ENCODE data around the gene BRAF. TPM values are rescaled to one million over a fixed set of nuclear protein-coding genes. Genes with fewer than 3 reads are reported as not detected.
"Not testable (repeated sequence)": the region's sequence is repeated elsewhere in the genome, so short reads cannot be mapped to it uniquely, and the experiment has no call there.

Gene BRAF
- total RNA-seq, 4 donors from 2014 or later = 35.7 to 60.0 (median 40.7) TPM

DNA sequence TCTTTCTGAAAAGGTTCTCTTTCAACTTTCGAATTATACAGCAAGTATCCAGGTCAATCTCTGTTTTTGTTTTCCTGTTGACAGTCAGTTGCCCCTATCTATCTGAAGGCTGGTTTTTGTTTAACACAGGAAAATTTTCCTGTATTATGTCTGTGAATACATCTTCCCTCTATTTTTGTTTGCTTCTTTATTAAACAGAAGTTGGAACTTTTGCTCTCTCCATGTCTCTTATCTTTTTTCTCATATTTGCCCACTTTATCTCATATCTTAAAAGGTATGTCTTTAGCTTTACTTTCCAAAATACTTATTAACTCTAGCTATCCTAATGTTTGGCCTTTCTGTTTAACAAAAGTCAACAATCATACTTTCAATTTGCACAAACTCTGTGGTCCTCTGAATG, 95.0 kb downstream of the BRAF start:
- ATAC-seq (ENCODE audit: low FRiP score) (no peak), DNase-seq (ENCODE audit: low spot score) (no peak)
- TF ChIP-seq, protein P1, sequence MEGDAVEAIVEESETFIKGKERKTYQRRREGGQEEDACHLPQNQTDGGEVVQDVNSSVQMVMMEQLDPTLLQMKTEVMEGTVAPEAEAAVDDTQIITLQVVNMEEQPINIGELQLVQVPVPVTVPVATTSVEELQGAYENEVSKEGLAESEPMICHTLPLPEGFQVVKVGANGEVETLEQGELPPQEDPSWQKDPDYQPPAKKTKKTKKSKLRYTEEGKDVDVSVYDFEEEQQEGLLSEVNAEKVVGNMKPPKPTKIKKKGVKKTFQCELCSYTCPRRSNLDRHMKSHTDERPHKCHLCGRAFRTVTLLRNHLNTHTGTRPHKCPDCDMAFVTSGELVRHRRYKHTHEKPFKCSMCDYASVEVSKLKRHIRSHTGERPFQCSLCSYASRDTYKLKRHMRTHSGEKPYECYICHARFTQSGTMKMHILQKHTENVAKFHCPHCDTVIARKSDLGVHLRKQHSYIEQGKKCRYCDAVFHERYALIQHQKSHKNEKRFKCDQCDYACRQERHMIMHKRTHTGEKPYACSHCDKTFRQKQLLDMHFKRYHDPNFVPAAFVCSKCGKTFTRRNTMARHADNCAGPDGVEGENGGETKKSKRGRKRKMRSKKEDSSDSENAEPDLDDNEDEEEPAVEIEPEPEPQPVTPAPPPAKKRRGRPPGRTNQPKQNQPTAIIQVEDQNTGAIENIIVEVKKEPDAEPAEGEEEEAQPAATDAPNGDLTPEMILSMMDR (IDR thresholded peaks at IDR 0.05) = no peak

DNA sequence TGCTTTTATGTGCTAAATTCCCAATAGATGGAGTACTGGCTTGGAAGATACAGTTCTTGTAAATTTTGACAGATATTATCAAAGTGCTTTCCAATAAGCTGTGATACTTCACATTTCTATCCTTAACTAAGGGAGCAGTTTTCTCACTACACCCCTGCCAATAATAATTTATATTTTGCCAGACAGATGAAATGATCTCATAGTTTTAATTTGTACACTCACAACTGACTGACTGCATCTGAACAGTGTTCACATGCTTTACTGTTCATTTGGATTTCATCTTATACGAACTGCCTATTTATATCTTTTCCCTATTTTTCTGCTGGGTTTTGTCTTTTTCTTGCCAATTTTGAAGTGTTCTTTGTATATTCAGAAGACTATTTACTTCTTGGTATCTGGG, 96.0 kb downstream of the BRAF start:
- no peak for ATAC-seq (ENCODE audit: low FRiP score)
- TF ChIP-seq, protein P1 (IDR thresholded peaks at IDR 0.05) = no peak
- no peak for DNase-seq (ENCODE audit: low spot score)

DNA sequence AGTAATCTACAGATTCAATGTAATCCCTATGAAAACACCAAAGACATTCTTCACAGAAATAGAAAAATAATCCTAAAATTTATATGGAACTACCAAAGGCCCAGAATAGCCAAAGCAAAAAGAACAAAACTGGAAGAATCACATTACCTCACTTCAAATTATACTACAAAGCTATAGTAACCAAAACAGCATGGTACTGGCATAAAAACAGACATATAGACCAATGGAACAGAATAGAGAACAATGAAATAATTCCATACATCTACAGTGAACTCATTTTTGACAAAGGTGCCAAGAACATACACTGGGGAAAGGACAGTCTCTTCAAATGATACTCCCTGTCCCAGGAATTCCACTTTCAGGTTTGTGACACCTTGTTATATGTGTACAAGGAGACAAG, 107.3 kb downstream of the BRAF start:
- ATAC-seq (ENCODE audit: low FRiP score); DNase-seq (ENCODE audit: low spot score): not testable (repeated sequence)

DNA sequence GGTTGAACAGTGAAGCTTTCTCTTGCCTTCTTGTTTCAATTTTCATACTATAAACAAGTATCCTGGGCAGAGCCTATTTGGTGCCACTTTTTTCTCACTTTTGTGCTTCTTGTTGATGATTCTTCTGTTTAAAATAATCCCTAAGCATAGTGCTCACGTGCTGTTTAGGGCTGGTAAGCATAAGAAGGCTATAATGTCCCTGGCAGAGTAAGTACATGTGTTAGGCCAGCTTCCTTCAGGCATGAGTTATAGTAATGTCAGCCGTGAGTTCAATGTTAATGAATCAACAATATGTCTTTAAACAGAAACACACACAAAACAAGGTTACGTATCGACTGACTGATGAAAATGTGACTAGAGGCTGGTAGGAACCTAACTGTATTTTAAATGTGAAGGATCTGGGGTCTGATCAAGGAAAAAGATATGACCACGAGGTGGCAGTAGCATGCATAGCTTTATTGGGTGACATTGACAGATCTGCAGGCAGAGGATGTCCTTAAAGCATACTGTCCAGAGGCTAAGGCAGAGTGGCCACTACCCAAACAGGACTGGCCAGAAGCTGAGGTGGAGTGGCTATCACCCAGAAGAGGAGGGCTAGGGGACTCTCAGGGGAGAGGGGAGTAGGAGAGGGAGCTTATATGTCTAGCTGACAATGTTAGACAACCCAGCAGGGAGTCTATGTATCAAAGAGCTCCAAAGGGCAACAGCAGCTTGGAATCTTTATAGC, 113.7 kb downstream of the BRAF start:
- ATAC-seq (ENCODE audit: low FRiP score) (peak; percentile 41), DNase-seq (ENCODE audit: low spot score) (no peak)
- TF ChIP-seq, protein P1 (IDR thresholded peaks at IDR 0.05) = no peak

DNA sequence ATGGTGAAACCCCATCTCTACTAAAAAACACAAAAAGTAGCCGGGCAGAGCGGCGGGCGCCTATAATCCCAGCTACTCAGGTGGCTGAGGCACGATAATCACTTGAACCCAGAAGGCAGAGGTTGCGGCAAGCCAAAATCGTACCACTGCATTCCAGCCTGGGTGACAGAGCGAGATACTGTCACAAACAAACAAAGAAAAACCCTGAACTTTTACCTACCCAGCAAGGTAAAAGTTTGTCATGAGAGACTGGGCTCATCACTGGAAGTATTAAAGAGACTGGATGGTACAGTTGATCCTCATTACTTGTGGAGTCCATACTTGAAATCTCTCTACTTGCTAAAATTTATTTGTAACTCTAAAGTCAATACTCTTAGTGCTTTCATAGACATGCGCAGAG, 114.3 kb downstream of the BRAF start:
- ATAC-seq (ENCODE audit: low FRiP score) (no peak), DNase-seq (ENCODE audit: low spot score) (no peak)
- TF ChIP-seq, protein P1 (IDR thresholded peaks at IDR 0.05) = no peak

DNA sequence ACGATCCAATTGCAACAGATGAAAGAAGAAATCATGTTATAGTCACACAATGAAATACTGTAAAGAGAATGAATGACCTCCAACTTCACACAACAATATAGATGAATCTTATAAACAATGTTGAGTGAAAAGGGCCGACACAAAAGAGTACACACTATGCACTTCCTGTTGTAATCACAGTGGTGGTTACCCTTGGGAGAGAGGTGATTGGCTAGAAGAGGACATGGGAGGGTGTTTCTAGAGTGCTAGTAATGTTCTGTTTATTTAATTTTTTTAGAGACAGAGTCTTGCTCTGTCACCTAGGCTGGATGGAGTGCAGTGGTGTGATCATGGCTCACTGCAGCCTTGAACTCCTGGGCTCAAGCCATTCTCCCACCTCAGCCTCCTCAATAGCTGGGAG, 145.8 kb downstream of the BRAF start:
- ATAC-seq (ENCODE audit: low FRiP score) (no peak), DNase-seq (ENCODE audit: low spot score) (no peak)
- TF ChIP-seq, protein P1 (IDR thresholded peaks at IDR 0.05) = no peak

DNA sequence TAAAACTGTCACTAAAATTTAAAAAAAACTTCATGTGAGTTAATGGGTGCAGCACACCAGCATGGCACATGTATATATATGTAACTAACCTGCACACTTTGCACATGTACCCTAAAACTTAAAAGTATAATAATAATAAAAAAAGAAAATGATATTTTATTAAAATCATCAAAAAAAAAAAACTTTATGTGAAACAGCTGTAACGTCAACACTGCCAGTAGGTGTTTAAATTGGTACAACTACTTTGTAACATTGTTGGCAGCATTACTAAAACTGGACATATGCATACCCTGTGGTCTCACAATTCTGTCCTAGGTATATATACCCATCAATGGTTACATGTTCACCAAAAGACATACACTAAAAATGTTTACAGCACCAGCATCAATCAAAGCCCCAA, 146.2 kb downstream of the BRAF start:
- DNase-seq (ENCODE audit: low spot score) (no peak), ATAC-seq (ENCODE audit: low FRiP score) (no peak)
- TF ChIP-seq, protein P1 (IDR thresholded peaks at IDR 0.05) = no peak
